Fibroblast of skin of back (primary cell): Measurements from ENCODE around the gene TBCD. TPM values are rescaled to one million over a fixed set of nuclear protein-coding genes. Genes with fewer than 3 reads are reported as not detected.
A peak's percentile ranks its signal among the peaks of the same experiment; 100 is the strongest.

Experiments used
- DNase-seq: peaks from one replicate; pipeline ENCODE4 v3.0.0-alpha.2; 2013
- polyA plus RNA-seq, 2 experiments: library from polyadenylated mRNA; unstranded; fragments of 120-200 nt; gene quantifications; one replicate each; pipeline ENCODE4 v1.2.1, GENCODE V29; 2013; ENCODE audit not compliant: insufficient read length in 2 of 2

TBCD gene
- polyA plus RNA-seq (2013, experiment 1 of 2; ENCODE audit: insufficient read length), result 57.0 TPM
- polyA plus RNA-seq (2013, experiment 2 of 2; ENCODE audit: insufficient read length), result 38.0 TPM

GRCh38 chr17:82751571-82752370 is at the start of gene TBCD:
TBCD (plus strand) TSS chr17:82752065; CDS start chr17:82752194, 129 bp downstream.
- DNase-seq, result peak; percentile 86

GRCh38 chr17:82702231-82702927 is 49.5 kb upstream of the TBCD start:
- DNase-seq, result peak; percentile 56

GRCh38 chr17:82703036-82703745 is 48.7 kb upstream of the TBCD start:
- no peak for DNase-seq

- no peak for DNase-seq
Observed at GRCh38 chr17:82703935-82704865, 47.7 kb upstream of the TBCD start.

DNA sequence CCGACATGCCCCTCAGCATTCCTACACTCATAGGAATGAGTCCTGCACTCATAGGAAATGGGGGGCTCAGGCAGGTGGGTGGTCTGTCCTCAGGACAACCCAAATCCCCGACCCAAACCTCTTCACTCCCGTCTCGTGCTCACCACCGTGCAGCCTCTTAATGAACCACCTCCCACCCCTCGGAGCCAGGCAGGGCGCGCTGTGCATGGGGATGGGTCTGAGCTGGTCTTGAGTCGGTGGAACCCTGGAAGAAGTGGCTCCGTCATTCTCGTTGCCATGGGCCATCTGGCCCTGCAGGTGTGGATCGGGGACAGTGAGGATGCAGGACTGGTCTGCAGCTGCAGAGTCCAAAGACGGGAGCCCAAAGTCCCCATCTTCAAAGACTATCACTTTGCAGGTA is 47.0 kb upstream of the TBCD start:
- no peak for DNase-seq

GRCh38 chr17:82705756-82706155 is 46.1 kb upstream of the TBCD start:
- no peak for DNase-seq

DNA sequence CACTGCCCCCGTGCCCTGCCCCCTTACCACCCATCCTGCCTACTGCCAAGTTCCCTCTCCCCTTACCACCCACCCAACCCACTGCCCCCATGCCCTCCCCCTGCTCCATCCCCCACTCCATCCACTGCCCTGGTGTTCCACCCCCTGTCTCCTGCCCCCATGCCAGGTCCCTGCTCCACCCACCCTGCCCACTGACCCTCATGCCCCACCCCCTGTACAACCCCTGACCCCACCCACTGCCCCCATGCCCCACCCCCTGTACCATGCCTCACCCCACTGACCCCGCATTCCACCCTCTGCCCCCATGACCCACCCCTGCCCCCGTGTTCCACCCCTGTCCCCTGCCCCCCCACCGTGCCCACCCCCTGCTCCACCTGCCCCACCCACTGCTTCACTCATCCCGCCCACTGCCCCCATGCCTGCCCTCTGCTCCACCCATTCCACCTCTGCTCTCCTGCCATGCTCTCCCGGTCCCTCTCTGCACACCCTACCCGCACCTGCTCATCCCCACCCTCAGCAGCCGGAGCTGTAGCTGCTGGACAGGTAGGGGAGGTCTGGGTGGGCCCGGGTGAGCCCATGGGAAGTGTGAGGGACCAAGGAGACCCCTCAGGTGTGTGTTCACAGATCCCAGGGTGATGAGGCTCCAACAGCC is 42.7 kb upstream of the TBCD start:
- no peak for DNase-seq

- no peak for DNase-seq
Observed at GRCh38 chr17:82709676-82710498, 42.0 kb upstream of the TBCD start.

GRCh38 chr17:82710499-82711232 is 41.2 kb upstream of the TBCD start:
- no peak for DNase-seq

DNA sequence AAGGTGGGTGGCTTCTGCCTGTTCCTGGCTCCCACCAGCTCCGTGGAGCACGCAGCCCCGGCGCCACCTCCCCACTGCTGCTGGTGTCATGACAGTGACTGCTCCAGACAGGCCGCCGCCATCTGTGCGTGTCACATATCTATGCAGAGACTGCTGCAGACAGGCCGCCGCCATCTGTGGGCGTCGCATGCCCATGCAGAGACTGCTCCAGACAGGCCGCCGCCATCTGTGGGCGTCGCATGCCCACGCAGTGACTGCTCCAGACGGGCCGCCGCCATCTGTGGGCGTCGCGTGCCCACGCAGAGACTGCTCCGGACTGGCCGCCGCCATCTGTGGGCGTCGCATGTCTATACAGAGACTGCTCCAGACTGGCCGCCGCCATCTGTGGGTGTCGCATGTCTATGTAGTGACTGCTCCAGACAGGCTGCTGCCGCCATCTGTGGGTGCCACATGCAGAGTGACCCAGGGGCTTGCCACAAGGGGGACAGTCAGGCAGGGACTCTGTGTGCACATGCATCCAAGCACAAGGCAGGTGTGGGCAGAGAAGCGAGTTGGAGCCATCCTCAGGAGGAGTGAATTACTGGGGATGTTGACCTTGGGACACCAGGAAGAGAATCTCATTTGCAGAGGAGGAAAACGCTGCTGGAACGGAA is 38.7 kb upstream of the TBCD start:
- no peak for DNase-seq

DNA sequence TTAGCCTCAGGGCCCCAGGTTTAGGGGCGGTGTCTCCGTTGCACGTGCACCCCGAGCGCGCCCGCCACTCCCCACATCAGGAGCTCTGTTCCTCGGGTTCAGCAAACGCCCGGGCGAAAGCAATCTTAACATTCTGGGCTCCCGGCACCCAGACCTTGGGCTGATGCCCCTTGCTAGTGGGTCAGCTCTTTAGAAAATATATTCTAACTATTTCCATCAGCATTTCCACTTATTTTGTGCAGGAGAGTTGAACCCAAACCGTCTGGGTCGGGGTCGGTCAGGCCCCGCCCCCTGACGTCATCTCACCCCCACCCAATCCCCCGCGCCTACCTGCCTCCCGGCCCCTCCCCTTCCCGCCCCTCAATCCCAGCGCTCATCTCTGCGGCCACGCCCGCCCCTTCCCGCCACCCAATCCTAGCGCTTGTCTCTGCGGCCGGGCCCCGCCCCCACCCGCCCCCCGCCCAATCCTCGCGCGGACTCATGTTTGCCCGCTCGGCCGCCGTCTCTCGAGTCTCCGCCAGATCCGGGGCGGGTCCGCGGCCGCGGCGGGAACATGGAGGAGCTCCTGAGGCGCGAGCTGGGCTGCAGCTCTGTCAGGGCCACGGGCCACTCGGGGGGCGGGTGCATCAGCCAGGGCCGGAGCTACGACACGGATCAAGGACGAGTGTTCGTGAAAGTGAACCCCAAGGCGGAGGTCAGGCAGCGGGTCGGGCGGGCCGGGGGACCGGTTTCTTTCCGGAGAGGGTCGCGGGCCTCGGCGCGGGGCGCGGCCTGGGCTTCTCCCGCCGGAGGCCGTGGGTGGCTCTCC is 35.5 kb upstream of the TBCD start, which contains the start of gene FN3KRP:
Gene FN3KRP (plus strand): TSS at position 504 of the 808 bp plus-strand sequence. CDS start 50 bp downstream, at position 554.
- DNase-seq, result peak; percentile 91

- DNase-seq, result no peak
Observed at GRCh38 chr17:82718986-82719685, 32.7 kb upstream of the TBCD start.

GRCh38 chr17:82720204-82720603 is 31.7 kb upstream of the TBCD start:
- no peak for DNase-seq

- DNase-seq, result no peak
Observed at GRCh38 chr17:82722341-82723013, 29.4 kb upstream of the TBCD start.

DNA sequence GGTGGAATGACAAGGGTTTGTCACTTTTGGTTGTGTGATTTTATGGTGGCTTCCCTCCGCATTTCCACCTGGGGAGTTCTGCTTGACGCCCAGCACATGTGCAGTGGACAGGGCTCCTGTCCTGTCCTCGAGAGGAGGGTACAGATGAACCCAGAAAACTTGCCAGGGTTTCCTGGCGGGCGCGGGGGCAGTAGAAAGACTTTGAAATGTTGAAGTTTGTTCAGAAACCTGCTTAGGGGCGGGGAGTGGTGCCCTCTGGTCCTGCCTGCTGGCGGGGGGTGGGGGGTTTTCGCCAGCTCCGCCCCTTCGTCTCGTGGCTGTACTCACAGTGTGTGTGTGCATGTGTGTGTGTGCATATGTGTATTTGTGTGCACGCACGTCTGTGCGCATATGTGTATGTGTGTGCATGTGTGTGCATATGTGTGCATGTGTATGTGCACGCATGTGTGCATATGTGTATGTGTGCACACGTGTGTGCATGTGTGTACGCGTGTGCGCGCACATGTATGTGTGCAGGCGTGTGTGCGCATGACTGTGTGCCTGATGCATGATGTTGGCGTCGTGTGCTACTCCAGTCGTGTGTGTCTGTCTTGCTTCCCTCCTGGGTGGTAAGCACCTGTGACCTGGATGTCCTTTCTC is 28.6 kb upstream of the TBCD start:
- no peak for DNase-seq

- DNase-seq, result no peak
Observed at GRCh38 chr17:82726427-82726826, 25.4 kb upstream of the TBCD start.
